ENCODE measurements around the gene ABCA12.
A peak's percentile ranks its signal among the peaks of the same experiment; 100 is the strongest.

The ABCA12 gene

DNA sequence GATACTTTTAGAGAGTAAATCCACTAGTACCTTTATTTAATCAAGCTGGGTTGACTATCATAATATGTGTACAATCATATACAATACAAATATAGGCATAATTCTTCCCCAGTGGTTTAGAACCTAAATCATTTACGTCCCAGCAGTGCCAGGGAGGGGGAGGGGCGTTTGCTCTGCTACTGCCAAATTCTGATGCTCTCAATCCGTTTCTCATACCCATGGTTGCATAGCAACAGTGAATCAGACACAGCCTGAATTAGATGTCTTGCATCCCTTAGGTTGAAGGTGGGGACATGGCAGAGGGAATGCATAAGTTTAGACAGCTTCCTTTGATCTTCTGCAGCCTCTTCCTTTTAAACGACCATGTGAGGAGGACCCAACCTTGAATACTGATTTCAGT lies 135.4 kb downstream of the ABCA12 start:
- no peaks in the 10 kb centered on the region for H3K27me3 ChIP-seq (replicated peaks; ENCODE audit: insufficient read depth, low read length)
- H3F3A ChIP-seq (ENCODE audit: insufficient read depth, low read length): no peaks in the 10 kb centered on the region
- H4K20me1 ChIP-seq (ENCODE audit: insufficient read depth, low read length): no peaks in the 10 kb centered on the region
- TF ChIP-seq CTCF (IDR thresholded peaks at IDR 0.05; ENCODE audit: low read length) (no peak), EZH2phosphoT487 (IDR thresholded peaks at IDR 0.05; ENCODE audit: low read length) (no peak), EZH2 (optimal IDR thresholded peaks at IDR 0.05; ENCODE audit: low read depth, low read length) (no peak)
- H3K4me2 ChIP-seq (ENCODE audit: low read depth, low read length): no peak overlapping the region
- H3K36me3 ChIP-seq (replicated peaks; ENCODE audit: insufficient read depth, low read length): no peaks in the 10 kb centered on the region
- no peak for DNase-seq
- no peaks in the 10 kb centered on the region for H3K79me2 ChIP-seq (ENCODE audit: low read length)
- no peaks in the 10 kb centered on the region for H3K9me2 ChIP-seq (replicated peaks; ENCODE audit: insufficient read depth, low read length)
- no peaks in the 10 kb centered on the region for H3K9me3 ChIP-seq (replicated peaks; ENCODE audit: insufficient read depth, low read length)
- no peak overlapping the region for H3K4me3 ChIP-seq (ENCODE audit: low read length)
- no peak overlapping the region for H3K27ac ChIP-seq (ENCODE audit: low read length)
- H2AFZ ChIP-seq (ENCODE audit: low read length): no peak overlapping the region
- H3K9ac ChIP-seq (ENCODE audit: low read length): no peak overlapping the region
- no peaks in the 10 kb centered on the region for H3K4me1 ChIP-seq (ENCODE audit: low read length)

DNA sequence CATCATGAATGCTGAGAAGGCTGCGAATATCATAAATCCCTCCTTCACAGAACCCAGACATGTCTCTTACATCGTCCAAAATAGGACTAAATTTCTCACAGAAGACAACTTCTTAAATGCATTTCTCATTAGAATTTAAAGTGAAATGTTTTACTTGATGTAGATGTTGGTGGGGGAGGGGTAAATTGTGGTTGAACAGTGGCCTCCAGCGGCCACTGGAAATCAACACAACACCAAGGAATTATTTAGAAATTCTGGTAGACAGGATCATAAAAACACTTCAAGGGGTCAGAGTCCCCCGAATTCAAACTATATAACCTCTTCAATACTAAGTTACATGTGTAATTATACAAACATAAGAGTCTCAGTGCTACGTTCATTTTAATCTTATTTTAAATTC lies 135.9 kb downstream of the ABCA12 start:
- no peaks in the 10 kb centered on the region for H3K9me2 ChIP-seq (replicated peaks; ENCODE audit: insufficient read depth, low read length)
- no peaks in the 10 kb centered on the region for H3K9me3 ChIP-seq (replicated peaks; ENCODE audit: insufficient read depth, low read length)
- no peaks in the 10 kb centered on the region for H3F3A ChIP-seq (ENCODE audit: insufficient read depth, low read length)
- TF ChIP-seq CTCF (IDR thresholded peaks at IDR 0.05; ENCODE audit: low read length): peak; percentile 38
- TF ChIP-seq EZH2phosphoT487 (IDR thresholded peaks at IDR 0.05; ENCODE audit: low read length): no peak
- no peaks in the 10 kb centered on the region for H3K36me3 ChIP-seq (replicated peaks; ENCODE audit: insufficient read depth, low read length)
- no peak overlapping the region for H3K27ac ChIP-seq (ENCODE audit: low read length)
- H3K4me1 ChIP-seq (ENCODE audit: low read length): no peaks in the 10 kb centered on the region
- no peak overlapping the region for H2AFZ ChIP-seq (ENCODE audit: low read length)
- H4K20me1 ChIP-seq (ENCODE audit: insufficient read depth, low read length): no peaks in the 10 kb centered on the region
- no peak overlapping the region for H3K4me2 ChIP-seq (ENCODE audit: low read depth, low read length)
- H3K4me3 ChIP-seq (ENCODE audit: low read length): no peak overlapping the region
- peak; percentile 18 for DNase-seq
- H3K79me2 ChIP-seq (ENCODE audit: low read length): no peaks in the 10 kb centered on the region
- H3K27me3 ChIP-seq (replicated peaks; ENCODE audit: insufficient read depth, low read length): no peaks in the 10 kb centered on the region
- no peak overlapping the region for H3K9ac ChIP-seq (ENCODE audit: low read length)

DNA sequence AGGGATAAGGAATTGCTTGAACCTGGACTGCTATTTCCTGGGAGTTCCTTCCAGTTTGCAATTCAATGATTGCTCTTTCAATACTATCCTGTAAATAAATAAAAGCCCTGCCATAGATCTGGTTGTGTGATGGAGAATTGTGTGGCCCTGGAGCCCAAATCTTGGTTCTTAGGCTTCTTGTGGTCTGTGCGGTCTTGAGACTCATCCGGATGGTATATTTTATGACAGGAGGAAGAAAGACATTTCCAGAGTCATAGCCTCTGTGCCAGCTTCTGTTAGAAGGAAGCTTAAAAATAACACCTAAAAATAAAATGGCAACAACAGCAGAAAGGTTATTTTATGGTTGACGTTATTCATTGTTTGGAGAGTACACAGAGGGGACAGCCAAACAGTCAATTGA lies 137.7 kb downstream of the ABCA12 start:
- H2AFZ ChIP-seq (ENCODE audit: low read length): no peak overlapping the region
- H3K79me2 ChIP-seq (ENCODE audit: low read length): no peaks in the 10 kb centered on the region
- H3K4me2 ChIP-seq (ENCODE audit: low read depth, low read length): no peak overlapping the region
- no peak overlapping the region for H3K4me3 ChIP-seq (ENCODE audit: low read length)
- no peak for DNase-seq
- no peaks in the 10 kb centered on the region for H3K9me3 ChIP-seq (replicated peaks; ENCODE audit: insufficient read depth, low read length)
- TF ChIP-seq EZH2phosphoT487 (IDR thresholded peaks at IDR 0.05; ENCODE audit: low read length) (no peak), CTCF (IDR thresholded peaks at IDR 0.05; ENCODE audit: low read length) (no peak), EZH2 (optimal IDR thresholded peaks at IDR 0.05; ENCODE audit: low read depth, low read length) (no peak)
- no peaks in the 10 kb centered on the region for H3F3A ChIP-seq (ENCODE audit: insufficient read depth, low read length)
- no peaks in the 10 kb centered on the region for H3K4me1 ChIP-seq (ENCODE audit: low read length)
- no peak overlapping the region for H3K9ac ChIP-seq (ENCODE audit: low read length)
- H3K27ac ChIP-seq (ENCODE audit: low read length): no peak overlapping the region
- no peaks in the 10 kb centered on the region for H3K9me2 ChIP-seq (replicated peaks; ENCODE audit: insufficient read depth, low read length)
- no peaks in the 10 kb centered on the region for H3K36me3 ChIP-seq (replicated peaks; ENCODE audit: insufficient read depth, low read length)
- H4K20me1 ChIP-seq (ENCODE audit: insufficient read depth, low read length): no peaks in the 10 kb centered on the region
- H3K27me3 ChIP-seq (replicated peaks; ENCODE audit: insufficient read depth, low read length): no peaks in the 10 kb centered on the region

All from MM.1S (cell line).